Stimulated activated CD8-positive, alpha-beta memory T cell treated with anti-CD3 and anti-CD28 coated beads, Interleukin-7, amount 100 ng/mL, for 48 hours (primary cell): ENCODE results near the gene RASA3.

ENCODE experiments used
- DNase-seq, 2 donors: peaks; one replicate each; pipeline ENCODE4 v3.0.0-alpha.2; 2020; ENCODE audit warnings: low read depth in 1 of 2; ENCODE audit errors: extremely low read depth in 1 of 2

RASA3 gene

GRCh38 chr13:113976711-113977684, 155.4 kb downstream of the RASA3 start:
- no peak for DNase-seq

GRCh38 chr13:113975416-113975815, 157.0 kb downstream of the RASA3 start:
- no peak for DNase-seq

- no peak for DNase-seq
Observed at GRCh38 chr13:113974304-113975281, 157.8 kb downstream of the RASA3 start.

GRCh38 chr13:113973218-113974164, 158.9 kb downstream of the RASA3 start, which contains the start of gene C13orf46:
Gene C13orf46, minus strand, starts transcription at chr13:113974076. Its CDS starts 79 bp downstream, at chr13:113973997.
- no peak for DNase-seq

GRCh38 chr13:113972451-113973217, 159.8 kb downstream of the RASA3 start:
- DNase-seq: no peak

GRCh38 chr13:113971471-113972231, 160.8 kb downstream of the RASA3 start:
- no peak for DNase-seq

- DNase-seq: no peak
Observed at GRCh38 chr13:113970810-113971470, 161.5 kb downstream of the RASA3 start.

GRCh38 chr13:113969973-113970611, 162.3 kb downstream of the RASA3 start:
- no peak for DNase-seq

- no peak for DNase-seq
Observed at GRCh38 chr13:113969311-113969972, 163.0 kb downstream of the RASA3 start.

GRCh38 chr13:113968463-113969310, 163.7 kb downstream of the RASA3 start:
- no peak for DNase-seq

GRCh38 chr13:113967729-113968462, 164.5 kb downstream of the RASA3 start:
- DNase-seq: no peak

GRCh38 chr13:113967206-113967720, 165.2 kb downstream of the RASA3 start:
- DNase-seq: no peak

GRCh38 chr13:113965968-113966884, 166.2 kb downstream of the RASA3 start:
- no peak for DNase-seq

GRCh38 chr13:113965383-113965874, 167.0 kb downstream of the RASA3 start:
- DNase-seq: no peak
